ENCODE data around the gene GOLGA8B. TPM values are rescaled to one million over a fixed set of nuclear protein-coding genes. Genes with fewer than 3 reads are reported as not detected.
"Not testable (repeated sequence)": the region's sequence is repeated elsewhere in the genome, so short reads cannot be mapped to it uniquely, and the experiment has no call there.

GOLGA8B gene
- polyA plus RNA-seq, 3 donors from 2014 or later = 2.5 to 6.3 (median 5.6) TPM

- Mint-ChIP-seq H3K4me3 (peak overlapping the region; percentile 30 to 57 (median 42)), H3K4me1 (peaks cover 20 to 21% of the 10 kb centered on the region in 2 donors), H3K9me3 (no peaks in the 10 kb centered on the region), H3K27ac (no peak overlapping the region), H3K27me3 (ENCODE audit: low read depth in 3 of 3) (peaks cover 2 to 21% (median 5%) of the 10 kb centered on the region in 3 donors), H3K36me3 (no peaks in the 10 kb centered on the region)
- no peak for DNase-seq
Measured at GRCh38 chr15:34584996-34585395, 1.5 kb upstream of the GOLGA8B start.

DNA sequence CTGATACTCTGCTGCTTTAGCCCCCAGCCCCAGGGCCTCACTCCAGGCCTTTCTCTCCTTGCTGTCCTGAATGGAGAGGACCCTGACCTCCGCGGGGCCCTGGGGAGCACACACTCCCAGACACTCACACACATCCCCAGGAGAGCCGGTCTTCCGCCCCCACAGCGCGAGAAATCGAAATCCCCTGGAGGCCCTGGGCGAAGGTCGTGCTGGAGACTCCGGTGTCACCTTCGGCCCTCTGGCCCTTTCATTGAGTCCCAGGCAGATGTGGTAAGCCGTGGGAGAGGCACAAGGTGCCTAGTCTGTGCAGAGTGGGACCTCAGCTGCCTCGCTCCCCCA, 848 bp upstream of the GOLGA8B start:
- H3K4me1 Mint-ChIP-seq = peaks cover 21 to 22% of the 10 kb centered on the region in 2 donors
- no peaks in the 10 kb centered on the region for H3K9me3 Mint-ChIP-seq
- DNase-seq = no peak
- peak overlapping the region in 1 of 6 donors; percentile 46 for H3K27ac Mint-ChIP-seq
- peaks cover 0 to 3% (median 0%) of the 10 kb centered on the region in 3 donors for H3K36me3 Mint-ChIP-seq
- H3K27me3 Mint-ChIP-seq (ENCODE audit: low read depth in 3 of 3) = peaks cover 2 to 21% (median 5%) of the 10 kb centered on the region in 3 donors
- H3K4me3 Mint-ChIP-seq = peak overlapping the region; percentile 63 to 90 (median 83)

GRCh38 chr15:34582461-34583371, 735 bp downstream of the GOLGA8B start:
- DNase-seq = peak; percentile 24 to 34 (median 29)

DNA sequence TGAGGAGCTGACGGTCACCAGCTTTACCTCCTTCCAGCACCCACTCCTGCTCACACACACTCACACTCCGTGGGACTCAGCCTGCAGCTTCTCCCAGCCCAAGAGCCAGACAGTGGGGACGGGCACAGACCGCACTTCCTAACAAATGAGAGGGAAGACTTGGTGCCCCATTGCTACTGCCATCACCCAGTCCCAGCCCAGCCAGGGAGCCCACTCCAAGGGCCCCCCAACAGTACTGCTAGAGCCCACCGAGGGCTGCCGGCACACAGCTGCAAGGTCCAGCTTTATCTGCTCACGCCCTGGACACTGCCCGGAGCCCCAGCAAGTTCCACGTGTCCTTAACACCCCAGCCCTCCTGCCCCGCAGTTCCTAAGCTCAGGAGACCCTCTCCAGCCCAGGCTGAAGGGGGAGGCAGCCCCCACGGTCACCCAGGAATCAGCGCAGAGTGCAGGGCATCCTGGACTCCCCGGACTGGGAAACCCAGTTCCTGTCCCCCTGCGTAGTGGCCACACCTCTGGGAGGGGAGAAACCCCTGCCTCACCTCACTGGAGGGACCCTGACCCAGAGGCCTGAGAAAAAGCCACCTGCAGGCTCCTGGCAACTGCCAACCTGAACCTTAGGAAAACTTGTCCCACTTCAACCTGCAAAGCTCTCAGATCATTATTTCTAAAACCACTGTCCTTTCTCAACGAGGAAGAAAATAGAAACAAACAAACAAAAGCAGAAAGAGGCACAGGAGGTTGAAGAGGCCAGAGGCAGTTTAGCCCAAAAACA, 1.6 kb downstream of the GOLGA8B start:
- H3K36me3 Mint-ChIP-seq, H3K9me3 Mint-ChIP-seq, DNase-seq: not testable (repeated sequence)
- peaks cover 19 to 22% of the 10 kb centered on the region in 2 donors for H3K4me1 Mint-ChIP-seq
- H3K4me3 Mint-ChIP-seq = peak overlapping the region; percentile 85 to 90 (median 87)
- H3K27me3 Mint-ChIP-seq (ENCODE audit: low read depth in 3 of 3) = peaks cover 2 to 15% (median 3%) of the 10 kb centered on the region in 3 donors
- H3K27ac Mint-ChIP-seq = peak overlapping the region; percentile 34 to 86 (median 66)

More at GRCh38 chr15:34582461-34583371, 735 bp downstream of the GOLGA8B start:
- peaks cover 0 to 3% (median 0%) of the 10 kb centered on the region in 3 donors for H3K36me3 Mint-ChIP-seq
- H3K27ac Mint-ChIP-seq = peak overlapping the region; percentile 39 to 86 (median 71)
- peak overlapping the region; percentile 85 to 90 (median 87) for H3K4me3 Mint-ChIP-seq
- H3K9me3 Mint-ChIP-seq = no peaks in the 10 kb centered on the region
- peaks cover 2 to 15% (median 3%) of the 10 kb centered on the region in 3 donors for H3K27me3 Mint-ChIP-seq (ENCODE audit: low read depth in 3 of 3)
- H3K4me1 Mint-ChIP-seq = peaks cover 19 to 21% of the 10 kb centered on the region in 2 donors

GRCh38 chr15:34581043-34581365, 2.4 kb downstream of the GOLGA8B start:
- Mint-ChIP-seq H3K27me3 (ENCODE audit: low read depth in 3 of 3) (peaks cover 2 to 15% (median 3%) of the 10 kb centered on the region in 3 donors), H3K9me3 (no peaks in the 10 kb centered on the region), H3K36me3 (peaks cover 0 to 3% (median 0%) of the 10 kb centered on the region in 3 donors), H3K4me1 (peaks cover 19 to 25% of the 10 kb centered on the region in 2 donors), H3K27ac (peak overlapping the region in 2 of 6 donors; percentile 46 to 62), H3K4me3 (peak overlapping the region in 4 of 5 donors; percentile 5 to 86 (median 63))
- no peak for DNase-seq

- H3K4me3 Mint-ChIP-seq = peak overlapping the region in 2 of 5 donors; percentile 5 to 85
- not testable (repeated sequence) for DNase-seq, H3K36me3 Mint-ChIP-seq, H3K9me3 Mint-ChIP-seq
- peaks cover 19 to 25% of the 10 kb centered on the region in 2 donors for H3K4me1 Mint-ChIP-seq
- peak overlapping the region in 1 of 6 donors; percentile 46 for H3K27ac Mint-ChIP-seq
- H3K27me3 Mint-ChIP-seq (ENCODE audit: low read depth in 3 of 3) = peaks cover 2 to 15% (median 3%) of the 10 kb centered on the region in 3 donors
Measured at GRCh38 chr15:34580251-34581042, 3.0 kb downstream of the GOLGA8B start.

DNA sequence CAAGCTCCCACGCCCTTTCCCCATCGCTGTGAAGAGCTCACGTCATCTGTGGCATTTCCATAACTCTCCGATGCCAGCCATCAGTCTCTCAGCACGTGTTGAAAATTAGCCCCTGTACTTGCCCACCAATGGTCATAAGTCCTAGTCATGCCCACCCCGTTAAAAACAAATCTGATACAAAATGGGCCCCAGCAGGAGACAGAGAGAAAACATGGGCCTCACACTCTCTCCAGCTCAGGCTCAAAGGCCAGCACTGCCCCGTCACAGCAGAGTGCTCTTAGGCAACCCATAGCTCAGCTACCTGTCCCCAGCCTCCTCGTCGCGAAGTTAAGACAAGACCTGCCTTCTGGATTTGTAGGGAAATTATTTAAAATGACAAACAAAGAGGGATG, 5.2 kb downstream of the GOLGA8B start:
- no peaks in the 10 kb centered on the region for H3K9me3 Mint-ChIP-seq
- H3K36me3 Mint-ChIP-seq = peaks cover 0 to 3% (median 0%) of the 10 kb centered on the region in 3 donors
- no peak for DNase-seq
- H3K27ac Mint-ChIP-seq = peak overlapping the region in 1 of 6 donors; percentile 38
- H3K4me3 Mint-ChIP-seq = no peak overlapping the region
- H3K4me1 Mint-ChIP-seq = peaks cover 19 to 23% of the 10 kb centered on the region in 2 donors
- H3K27me3 Mint-ChIP-seq (ENCODE audit: low read depth in 3 of 3) = peaks cover 0 to 7% (median 0%) of the 10 kb centered on the region in 3 donors

DNA sequence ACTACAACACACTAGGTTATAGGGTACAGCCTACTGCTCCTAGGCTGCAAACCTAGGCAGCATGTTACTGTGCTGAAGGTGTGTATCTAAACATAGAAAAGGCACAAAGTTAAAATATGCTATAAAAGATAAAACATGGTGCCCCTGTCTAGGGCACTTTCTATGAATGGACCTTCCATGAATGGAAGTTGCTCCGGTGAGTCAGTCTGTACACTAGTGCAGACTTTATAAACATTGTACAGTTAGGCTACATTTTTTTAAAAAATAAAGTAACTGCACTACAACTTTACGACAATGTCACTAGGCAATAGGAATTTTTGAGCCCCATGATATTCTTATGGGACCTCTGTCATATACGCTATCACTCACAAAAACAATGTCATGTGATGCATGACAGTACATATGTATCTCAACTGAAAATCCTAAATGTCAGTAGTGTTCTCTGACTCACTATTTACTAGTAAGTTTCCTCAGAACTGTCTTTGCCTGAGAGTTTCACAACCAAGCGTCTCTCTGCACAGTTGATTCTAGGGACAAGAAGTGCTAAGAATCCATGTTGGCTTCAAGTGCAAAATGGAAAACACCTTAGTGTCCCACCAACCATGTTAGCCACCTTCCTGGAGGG, 5.7 kb downstream of the GOLGA8B start:
- not testable (repeated sequence) for H3K9me3 Mint-ChIP-seq; H3K4me3 Mint-ChIP-seq; DNase-seq; H3K27me3 Mint-ChIP-seq (ENCODE audit: low read depth in 3 of 3); H3K36me3 Mint-ChIP-seq
- Mint-ChIP-seq H3K27ac (peak overlapping the region in 1 of 6 donors; percentile 38), H3K4me1 (peaks cover 21 to 25% of the 10 kb centered on the region in 2 donors)

DNA sequence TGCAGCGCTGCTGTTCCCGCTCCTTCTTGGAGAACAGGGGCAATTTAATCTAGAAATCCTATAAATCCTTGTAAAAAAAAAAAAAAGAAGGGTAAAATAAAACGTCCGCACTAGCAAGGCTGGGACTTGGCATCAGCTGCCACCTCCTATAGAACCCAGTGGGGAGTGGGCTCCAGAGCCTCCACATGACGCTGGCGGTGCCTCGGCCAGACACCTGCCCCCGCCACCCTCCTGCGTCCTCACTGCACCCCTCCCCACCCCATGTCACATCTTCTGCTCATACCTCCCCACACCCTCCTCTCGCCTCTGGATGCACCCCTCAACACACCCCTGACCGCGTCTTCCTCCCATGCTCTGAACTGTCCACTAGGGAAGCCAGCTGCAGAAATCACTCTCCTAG, 8.4 kb downstream of the GOLGA8B start:
- not testable (repeated sequence) for H3K9me3 Mint-ChIP-seq, H3K27ac Mint-ChIP-seq
- peaks cover 20% of the 10 kb centered on the region in 2 donors for H3K4me1 Mint-ChIP-seq

GRCh38 chr15:34572921-34573320, 10.5 kb downstream of the GOLGA8B start:
- not testable (repeated sequence) for H3K36me3 Mint-ChIP-seq; H3K9me3 Mint-ChIP-seq; DNase-seq; H3K4me3 Mint-ChIP-seq; H3K27me3 Mint-ChIP-seq (ENCODE audit: low read depth in 3 of 3)
- Mint-ChIP-seq H3K27ac (peak overlapping the region in 3 of 6 donors; percentile 25 to 45 (median 27)), H3K4me1 (peaks cover 15 to 17% of the 10 kb centered on the region in 2 donors)

More for the DNA sequence above, 8.4 kb downstream of the GOLGA8B start:
- DNase-seq; H3K4me3 Mint-ChIP-seq; H3K27me3 Mint-ChIP-seq (ENCODE audit: low read depth in 3 of 3); H3K36me3 Mint-ChIP-seq: not testable (repeated sequence)

- not testable (repeated sequence) for DNase-seq; H3K36me3 Mint-ChIP-seq; H3K27me3 Mint-ChIP-seq (ENCODE audit: low read depth in 3 of 3); H3K9me3 Mint-ChIP-seq
- Mint-ChIP-seq H3K4me1 (peaks cover 22 to 23% of the 10 kb centered on the region in 2 donors), H3K4me3 (peak overlapping the region; percentile 5 to 72 (median 51)), H3K27ac (peak overlapping the region; percentile 27 to 81 (median 71))
Measured at GRCh38 chr15:34572019-34572641, 11.3 kb downstream of the GOLGA8B start.

GRCh38 chr15:34569670-34570396, 13.6 kb downstream of the GOLGA8B start:
- not testable (repeated sequence) for DNase-seq; H3K36me3 Mint-ChIP-seq; H3K27me3 Mint-ChIP-seq (ENCODE audit: low read depth in 3 of 3); H3K9me3 Mint-ChIP-seq; H3K27ac Mint-ChIP-seq; H3K4me3 Mint-ChIP-seq
- H3K4me1 Mint-ChIP-seq = peaks cover 20 to 23% of the 10 kb centered on the region in 2 donors

Measured in immature natural killer cell (primary cell).